Activated CD4-positive, CD25-positive, alpha-beta regulatory T cell treated with anti-CD3 and anti-CD28 coated beads, Interleukin-2, amount 50 U/mL, for 16 hours (primary cell): ENCODE data around the gene PCDH9.
"Not testable (repeated sequence)": the region's sequence is repeated elsewhere in the genome, so short reads cannot be mapped to it uniquely, and the experiment has no call there.

Experiments used
- DNase-seq: peaks from one replicate; pipeline ENCODE4 v3.0.0-alpha.2; 2020; ENCODE audit warnings: low read depth, low spot score

The PCDH9 gene

GRCh38 chr13:67125681-67126080, 104.5 kb downstream of the PCDH9 start:
- DNase-seq, result no peak

- no peak for DNase-seq
Observed at GRCh38 chr13:67123165-67123564, 107.0 kb downstream of the PCDH9 start.

GRCh38 chr13:67122251-67122650, 107.9 kb downstream of the PCDH9 start:
- no peak for DNase-seq

- no peak for DNase-seq
Observed at GRCh38 chr13:67120872-67121531, 109.1 kb downstream of the PCDH9 start.

GRCh38 chr13:67119481-67119894, 110.6 kb downstream of the PCDH9 start:
- DNase-seq, result no peak

- DNase-seq, result no peak
Observed at GRCh38 chr13:67118277-67118676, 111.9 kb downstream of the PCDH9 start.

- DNase-seq, result no peak
Observed at GRCh38 chr13:67117010-67117550, 113.1 kb downstream of the PCDH9 start.

GRCh38 chr13:67107979-67108378, 122.2 kb downstream of the PCDH9 start:
- no peak for DNase-seq

- DNase-seq, result no peak
Observed at GRCh38 chr13:67106502-67107057, 123.6 kb downstream of the PCDH9 start.

- DNase-seq, result no peak
Observed at GRCh38 chr13:67101730-67102467, 128.2 kb downstream of the PCDH9 start.

- DNase-seq, result no peak
Observed at GRCh38 chr13:67100730-67101129, 129.4 kb downstream of the PCDH9 start.

GRCh38 chr13:67099494-67099893, 130.6 kb downstream of the PCDH9 start:
- DNase-seq, result no peak

- DNase-seq, result no peak
Observed at GRCh38 chr13:67097892-67098452, 132.2 kb downstream of the PCDH9 start.

- DNase-seq, result not testable (repeated sequence)
Observed at GRCh38 chr13:67096893-67097292, 133.2 kb downstream of the PCDH9 start.

GRCh38 chr13:67096418-67096817, 133.7 kb downstream of the PCDH9 start:
- DNase-seq, result no peak

- DNase-seq, result no peak
Observed at GRCh38 chr13:67095621-67096020, 134.5 kb downstream of the PCDH9 start.

GRCh38 chr13:67094952-67095351, 135.2 kb downstream of the PCDH9 start:
- no peak for DNase-seq

- no peak for DNase-seq
Observed at GRCh38 chr13:67094078-67094477, 136.1 kb downstream of the PCDH9 start.

- DNase-seq, result no peak
Observed at GRCh38 chr13:67091603-67092002, 138.5 kb downstream of the PCDH9 start.

- DNase-seq, result no peak
Observed at GRCh38 chr13:67090856-67091255, 139.3 kb downstream of the PCDH9 start.

GRCh38 chr13:67087527-67087926, 142.6 kb downstream of the PCDH9 start:
- DNase-seq, result no peak

GRCh38 chr13:67086260-67086659, 143.9 kb downstream of the PCDH9 start:
- DNase-seq, result no peak
